ENCODE results near the gene DHX35.

DNA sequence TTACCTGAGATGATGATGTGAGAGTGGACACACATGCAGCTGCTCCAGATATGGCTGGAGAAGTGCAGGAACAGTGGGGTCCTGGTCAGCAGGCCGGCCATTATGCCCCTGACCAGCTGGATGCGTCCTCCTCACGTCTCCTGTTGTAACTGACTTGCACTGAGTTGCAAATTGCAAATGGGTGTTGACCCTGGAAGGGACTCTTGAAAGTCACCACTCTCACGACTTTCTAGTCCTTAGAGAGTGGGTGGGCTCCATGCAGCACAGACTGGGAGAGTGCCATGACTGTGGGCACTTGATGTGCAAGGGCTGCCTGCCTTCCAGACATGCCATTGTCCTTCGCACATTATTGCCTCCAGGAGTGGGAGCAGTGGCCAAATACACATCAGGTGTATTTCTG lies 25.1 kb upstream of the DHX35 start:
- TF ChIP-seq, protein P1, sequence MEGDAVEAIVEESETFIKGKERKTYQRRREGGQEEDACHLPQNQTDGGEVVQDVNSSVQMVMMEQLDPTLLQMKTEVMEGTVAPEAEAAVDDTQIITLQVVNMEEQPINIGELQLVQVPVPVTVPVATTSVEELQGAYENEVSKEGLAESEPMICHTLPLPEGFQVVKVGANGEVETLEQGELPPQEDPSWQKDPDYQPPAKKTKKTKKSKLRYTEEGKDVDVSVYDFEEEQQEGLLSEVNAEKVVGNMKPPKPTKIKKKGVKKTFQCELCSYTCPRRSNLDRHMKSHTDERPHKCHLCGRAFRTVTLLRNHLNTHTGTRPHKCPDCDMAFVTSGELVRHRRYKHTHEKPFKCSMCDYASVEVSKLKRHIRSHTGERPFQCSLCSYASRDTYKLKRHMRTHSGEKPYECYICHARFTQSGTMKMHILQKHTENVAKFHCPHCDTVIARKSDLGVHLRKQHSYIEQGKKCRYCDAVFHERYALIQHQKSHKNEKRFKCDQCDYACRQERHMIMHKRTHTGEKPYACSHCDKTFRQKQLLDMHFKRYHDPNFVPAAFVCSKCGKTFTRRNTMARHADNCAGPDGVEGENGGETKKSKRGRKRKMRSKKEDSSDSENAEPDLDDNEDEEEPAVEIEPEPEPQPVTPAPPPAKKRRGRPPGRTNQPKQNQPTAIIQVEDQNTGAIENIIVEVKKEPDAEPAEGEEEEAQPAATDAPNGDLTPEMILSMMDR (IDR thresholded peaks at IDR 0.05), result no peak
- no peak for TF ChIP-seq POLR2A (IDR thresholded peaks at IDR 0.05)
